Spleen (tissue), 7 donors: ENCODE results near the gene DVL1.

Source experiments
- POLR2A ChIP-seq, 3 donors: fragments of 450-650 bp; IDR thresholded peaks; one replicate each; pipeline ENCODE4 v1.5.1; 2017; ENCODE audit warnings: antibody characterized with exemption in 3 of 3, mild to moderate bottlenecking in 1 of 3
- POLR2AphosphoS5 ChIP-seq, 3 donors: sonication (generic); formaldehyde crosslinking; IDR thresholded peaks; one replicate each; pipeline ENCODE4 v1.5.1; 2017; ENCODE audit warnings: antibody characterized with exemption in 3 of 3
- TF ChIP-seq, protein P1 (sequence below), 11 experiments: fragments of 200-600 bp in 7 of 11; fragments of 450-650 bp in 4 of 11; sonication (generic) in 4 of 11; IDR thresholded peaks in 8 of 11; conservative IDR thresholded peaks in 3 of 11; 1 replicate in 7 of 11; 2 replicates in 4 of 11; pipeline versions ENCODE4 v1.4.0 to v1.8.0; 2016 to 2021; ENCODE audit warnings: antibody characterized with exemption in 11 of 11, inconsistent platforms in 4 of 11, mild to moderate bottlenecking in 1 of 11
- donor health status: DM: no; HTN: no; CAD: no; lungs with moderate emphysema.
- donor health status: DM: no; HTN: no; CAD: no.
- donor health status: DM: no; HTN: no; CAD: no.

DNA sequence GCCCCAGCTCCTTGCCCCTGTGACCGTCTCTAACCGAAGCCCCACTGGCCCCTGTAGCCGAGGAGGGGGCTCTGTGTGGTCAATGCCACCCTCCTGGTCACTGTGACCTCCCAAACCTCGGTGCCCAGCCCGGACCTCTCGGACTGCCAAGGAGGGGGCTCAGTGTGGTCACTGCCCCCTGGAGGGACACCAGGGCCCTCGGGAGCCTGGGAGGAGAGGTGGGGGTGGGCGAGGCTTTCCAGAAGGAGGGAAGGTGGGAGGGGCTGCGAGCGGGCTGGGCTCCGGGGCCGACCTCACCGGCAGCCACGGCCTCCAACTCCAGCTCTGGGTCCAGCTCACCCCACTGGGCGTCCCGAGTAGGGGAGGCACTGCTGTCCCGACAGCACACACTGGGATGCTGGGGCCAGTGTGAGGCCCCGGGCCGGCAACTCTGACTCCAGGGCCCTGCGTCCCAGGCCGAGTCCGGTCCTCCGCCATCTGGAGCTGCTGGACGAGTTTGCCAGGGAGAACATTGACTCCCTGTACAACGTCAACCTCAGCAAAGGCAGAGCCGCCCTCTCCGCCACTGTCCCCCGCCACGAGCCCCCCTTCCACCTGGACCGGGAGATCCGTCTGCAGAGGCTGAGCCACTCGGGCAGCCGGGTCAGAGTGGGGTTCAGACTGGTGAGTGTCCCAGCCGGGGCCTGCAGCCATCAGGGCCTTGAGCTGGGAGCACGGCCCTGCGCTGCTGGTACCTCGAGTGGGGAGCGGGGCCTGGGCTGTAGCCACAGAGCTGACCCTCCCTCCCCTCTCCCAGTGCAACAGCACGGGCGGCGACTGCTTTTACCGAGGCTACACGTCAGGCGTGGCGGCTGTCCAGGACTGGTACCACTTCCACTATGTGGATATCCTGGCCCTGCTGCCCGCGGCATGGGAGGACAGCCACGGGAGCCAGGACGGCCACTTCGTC, 62.6 kb downstream of the DVL1 start:
- TF ChIP-seq, protein P1, sequence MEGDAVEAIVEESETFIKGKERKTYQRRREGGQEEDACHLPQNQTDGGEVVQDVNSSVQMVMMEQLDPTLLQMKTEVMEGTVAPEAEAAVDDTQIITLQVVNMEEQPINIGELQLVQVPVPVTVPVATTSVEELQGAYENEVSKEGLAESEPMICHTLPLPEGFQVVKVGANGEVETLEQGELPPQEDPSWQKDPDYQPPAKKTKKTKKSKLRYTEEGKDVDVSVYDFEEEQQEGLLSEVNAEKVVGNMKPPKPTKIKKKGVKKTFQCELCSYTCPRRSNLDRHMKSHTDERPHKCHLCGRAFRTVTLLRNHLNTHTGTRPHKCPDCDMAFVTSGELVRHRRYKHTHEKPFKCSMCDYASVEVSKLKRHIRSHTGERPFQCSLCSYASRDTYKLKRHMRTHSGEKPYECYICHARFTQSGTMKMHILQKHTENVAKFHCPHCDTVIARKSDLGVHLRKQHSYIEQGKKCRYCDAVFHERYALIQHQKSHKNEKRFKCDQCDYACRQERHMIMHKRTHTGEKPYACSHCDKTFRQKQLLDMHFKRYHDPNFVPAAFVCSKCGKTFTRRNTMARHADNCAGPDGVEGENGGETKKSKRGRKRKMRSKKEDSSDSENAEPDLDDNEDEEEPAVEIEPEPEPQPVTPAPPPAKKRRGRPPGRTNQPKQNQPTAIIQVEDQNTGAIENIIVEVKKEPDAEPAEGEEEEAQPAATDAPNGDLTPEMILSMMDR (IDR thresholded peaks at IDR 0.05 in 8 of 11, conservative IDR thresholded peaks at IDR 0.05 in 3 of 11), result no peak
- no peak for TF ChIP-seq POLR2AphosphoS5 (IDR thresholded peaks at IDR 0.05)
- TF ChIP-seq POLR2A (IDR thresholded peaks at IDR 0.05), result no peak
